ENCODE results near the gene PLS1. TPM values are rescaled to one million over a fixed set of nuclear protein-coding genes. Genes with fewer than 3 reads are reported as not detected.
"Not testable (repeated sequence)": the region's sequence is repeated elsewhere in the genome, so short reads cannot be mapped to it uniquely, and the experiment has no call there.

PLS1 gene
- total RNA-seq, 2 donors from 2014 or later: 252 to 418 TPM

- intact Hi-C loops (cut with DNase I): no loop called here
- TF ChIP-seq, protein P1, sequence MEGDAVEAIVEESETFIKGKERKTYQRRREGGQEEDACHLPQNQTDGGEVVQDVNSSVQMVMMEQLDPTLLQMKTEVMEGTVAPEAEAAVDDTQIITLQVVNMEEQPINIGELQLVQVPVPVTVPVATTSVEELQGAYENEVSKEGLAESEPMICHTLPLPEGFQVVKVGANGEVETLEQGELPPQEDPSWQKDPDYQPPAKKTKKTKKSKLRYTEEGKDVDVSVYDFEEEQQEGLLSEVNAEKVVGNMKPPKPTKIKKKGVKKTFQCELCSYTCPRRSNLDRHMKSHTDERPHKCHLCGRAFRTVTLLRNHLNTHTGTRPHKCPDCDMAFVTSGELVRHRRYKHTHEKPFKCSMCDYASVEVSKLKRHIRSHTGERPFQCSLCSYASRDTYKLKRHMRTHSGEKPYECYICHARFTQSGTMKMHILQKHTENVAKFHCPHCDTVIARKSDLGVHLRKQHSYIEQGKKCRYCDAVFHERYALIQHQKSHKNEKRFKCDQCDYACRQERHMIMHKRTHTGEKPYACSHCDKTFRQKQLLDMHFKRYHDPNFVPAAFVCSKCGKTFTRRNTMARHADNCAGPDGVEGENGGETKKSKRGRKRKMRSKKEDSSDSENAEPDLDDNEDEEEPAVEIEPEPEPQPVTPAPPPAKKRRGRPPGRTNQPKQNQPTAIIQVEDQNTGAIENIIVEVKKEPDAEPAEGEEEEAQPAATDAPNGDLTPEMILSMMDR (IDR thresholded peaks at IDR 0.05): no peak
- Histone ChIP-seq H3K27me3 (no peaks in the 10 kb centered on the region), H3K9me3 (no peaks in the 10 kb centered on the region), H3K36me3 (no peaks in the 10 kb centered on the region), H3K4me3 (no peak overlapping the region), H3K27ac (no peak overlapping the region), H3K9ac (ENCODE audit: low read depth in 2 of 2, low read length in 2 of 2) (no peak overlapping the region), H3K4me1 (no peaks in the 10 kb centered on the region)
- no peak for DNase-seq
Observed at GRCh38 chr3:142576792-142577191, 19.4 kb upstream of the PLS1 start.

- TF ChIP-seq, protein P1 (IDR thresholded peaks at IDR 0.05): no peak
- no peaks in the 10 kb centered on the region for H3K36me3 ChIP-seq
- no peaks in the 10 kb centered on the region for H3K9me3 ChIP-seq
- no peaks in the 10 kb centered on the region for H3K27me3 ChIP-seq
- H3K4me3 ChIP-seq: peak overlapping the region; percentile 95
- peak overlapping the region; percentile 82 to 95 for H3K9ac ChIP-seq (ENCODE audit: low read depth in 2 of 2, low read length in 2 of 2)
- no peaks in the 10 kb centered on the region for H3K4me1 ChIP-seq
- peak overlapping the region; percentile 90 for H3K27ac ChIP-seq
- intact Hi-C loops (cut with DNase I): no loop called here
- no peak for DNase-seq
Observed at GRCh38 chr3:142577696-142578328, 18.4 kb upstream of the PLS1 start.

GRCh38 chr3:142578329-142579223 lies 17.6 kb upstream of the PLS1 start, which contains the start of gene ATR:
Gene ATR, minus strand, starts transcription at chr3:142578733. Its CDS starts 29 bp downstream, at chr3:142578704.
- Histone ChIP-seq H3K27ac (peak within 1 kb of the TSS; percentile 90), H3K36me3 (no peaks in the 10 kb centered on the region), H3K9ac (ENCODE audit: low read depth in 2 of 2, low read length in 2 of 2) (peak within 1 kb of the TSS; percentile 91 to 95), H3K9me3 (no peaks in the 10 kb centered on the region), H3K27me3 (no peaks in the 10 kb centered on the region), H3K4me3 (peak within 1 kb of the TSS; percentile 95), H3K4me1 (no peaks in the 10 kb centered on the region)
- peak; percentile 99 for DNase-seq
- intact Hi-C loops (cut with DNase I): no loop called here
- TF ChIP-seq, protein P1 (IDR thresholded peaks at IDR 0.05): no peak

GRCh38 chr3:142580061-142580423 lies 16.2 kb upstream of the PLS1 start:
- Histone ChIP-seq H3K27me3 (no peaks in the 10 kb centered on the region), H3K9me3 (no peaks in the 10 kb centered on the region), H3K4me3 (no peak overlapping the region), H3K27ac (no peak overlapping the region), H3K36me3 (no peaks in the 10 kb centered on the region), H3K9ac (ENCODE audit: low read depth in 2 of 2, low read length in 2 of 2) (no peak overlapping the region), H3K4me1 (no peaks in the 10 kb centered on the region)
- TF ChIP-seq, protein P1 (IDR thresholded peaks at IDR 0.05): no peak
- intact Hi-C loops (cut with DNase I): loop anchor here (10.0 kb wide), 1 partner anchor 245 kb away; no protein-coding TSS in a partner anchor
- DNase-seq: no peak

DNA sequence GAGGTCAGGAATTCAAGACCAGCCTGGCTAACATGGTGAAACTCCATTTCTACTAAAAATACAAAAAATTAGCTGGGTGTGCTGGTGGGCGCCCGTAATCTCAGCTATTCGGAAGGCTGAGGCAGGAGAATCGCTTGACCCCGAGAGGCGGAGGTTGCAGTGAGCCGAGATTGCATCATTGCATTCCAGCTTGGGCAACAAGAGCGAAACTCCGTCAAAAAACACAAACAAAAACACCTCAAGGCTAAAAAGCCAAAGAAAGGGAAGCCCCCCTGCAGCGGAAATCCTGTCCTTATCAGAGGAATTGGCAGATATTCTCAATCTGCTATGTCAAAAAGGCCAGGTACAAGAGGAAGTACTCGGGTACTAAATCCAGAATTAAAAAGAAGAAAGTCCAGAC lies 15.1 kb upstream of the PLS1 start:
- intact Hi-C loops (cut with DNase I): loop anchor here (10.0 kb wide), 1 partner anchor 244 kb away; no protein-coding TSS in a partner anchor
- not testable (repeated sequence) for H3K9ac ChIP-seq (ENCODE audit: low read depth in 2 of 2, low read length in 2 of 2); H3K36me3 ChIP-seq; H3K9me3 ChIP-seq; H3K4me1 ChIP-seq; H3K4me3 ChIP-seq; H3K27ac ChIP-seq; DNase-seq; H3K27me3 ChIP-seq
